HG02852 (cell line): ENCODE data around the gene SORCS1.

Experiments
- ATAC-seq: cut with Tn5 transposase; IDR thresholded peaks from one replicate; pipeline ENCODE4 v1.9.1; 2021; ENCODE audit warnings: mild to moderate bottlenecking, moderate library complexity; ENCODE audit not compliant: unreplicated experiment

The SORCS1 gene

DNA sequence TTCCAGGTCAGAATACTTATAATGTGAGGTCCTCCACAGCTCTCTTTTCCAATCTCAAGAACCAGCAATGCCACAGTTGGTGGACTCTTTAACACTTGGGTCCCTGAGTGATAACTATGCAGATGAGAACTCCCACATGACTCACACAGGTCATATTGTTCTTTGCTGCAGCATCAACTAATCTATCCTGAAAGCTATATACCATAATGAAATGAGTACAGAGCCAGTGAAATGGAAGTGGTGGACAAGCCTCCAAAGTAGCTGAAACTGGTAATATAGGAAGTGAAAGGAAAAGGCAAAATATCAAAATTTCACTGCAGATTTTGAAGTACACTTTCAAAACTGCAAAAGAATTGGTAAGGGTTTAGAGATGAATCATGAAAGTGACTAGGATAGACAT, 45.6 kb downstream of the SORCS1 start:
- peak; percentile 74 for ATAC-seq

DNA sequence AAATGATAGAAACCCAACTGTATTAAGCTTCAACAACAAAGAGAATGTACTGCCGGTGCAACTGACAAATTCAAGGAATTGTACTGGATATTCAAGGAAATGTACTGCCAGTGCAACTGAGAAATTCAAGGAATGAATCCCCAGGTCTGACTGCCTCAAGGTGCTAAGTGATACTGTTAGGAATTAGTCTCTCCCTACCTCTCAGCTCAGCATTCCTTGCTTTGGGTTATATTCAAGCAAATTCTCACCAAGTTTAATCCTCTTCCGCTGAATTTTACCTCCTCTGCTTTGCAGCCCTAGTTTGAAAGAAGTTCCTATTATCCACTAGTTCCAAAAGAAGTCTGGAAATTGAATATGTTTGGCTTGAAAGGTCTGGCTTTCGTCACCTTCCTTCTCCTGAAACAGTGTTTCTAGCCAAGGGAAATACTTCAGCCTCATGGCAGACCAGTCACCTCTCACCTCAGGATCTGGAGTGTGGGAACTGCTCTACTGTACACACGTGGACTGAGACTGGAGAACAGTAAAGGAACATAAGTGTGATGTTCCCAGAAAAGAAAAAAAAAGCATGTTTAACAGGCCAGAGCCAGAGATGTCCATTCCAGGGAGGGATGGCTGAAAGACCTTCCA, 60.4 kb downstream of the SORCS1 start:
- ATAC-seq = no peak

DNA sequence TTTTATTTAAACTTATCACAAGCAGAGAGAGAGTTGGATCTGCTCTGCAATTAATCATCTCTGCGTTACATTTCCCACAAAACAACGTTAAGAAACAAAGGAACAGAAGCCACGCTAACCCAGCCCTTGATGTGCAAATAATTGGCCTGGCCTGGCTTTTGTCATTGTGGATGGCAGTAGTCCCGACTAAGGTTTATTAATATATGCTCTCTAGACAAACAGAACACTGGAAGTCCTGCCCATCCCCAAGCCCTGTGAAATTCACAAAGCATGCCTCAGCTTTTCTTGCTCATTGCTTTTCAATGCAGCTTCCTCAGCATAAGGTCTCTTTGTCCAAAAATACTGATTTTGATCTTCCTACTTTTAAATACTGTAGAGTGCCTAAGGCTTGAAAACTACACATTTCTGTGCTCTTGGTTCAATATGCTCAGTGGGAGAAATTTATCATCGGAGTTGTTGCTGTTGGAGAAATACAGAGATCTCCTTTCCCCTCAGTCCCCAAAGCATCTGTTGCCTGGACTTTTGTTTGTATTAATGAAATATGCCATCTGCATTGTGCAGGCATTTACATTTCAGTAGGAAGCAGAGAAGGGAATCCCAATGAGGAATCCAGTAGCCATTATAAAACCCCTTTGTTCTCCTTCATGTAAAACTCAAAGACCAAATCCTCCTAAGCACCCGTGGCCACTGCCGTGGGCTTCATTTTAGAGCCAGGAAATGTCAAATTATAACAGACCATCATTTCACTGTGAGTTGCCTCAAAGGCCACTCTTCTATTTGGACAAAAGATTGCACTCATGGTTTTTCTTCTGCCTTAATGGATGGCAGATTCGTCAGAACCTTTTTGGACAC, 61.1 kb downstream of the SORCS1 start:
- ATAC-seq = no peak

DNA sequence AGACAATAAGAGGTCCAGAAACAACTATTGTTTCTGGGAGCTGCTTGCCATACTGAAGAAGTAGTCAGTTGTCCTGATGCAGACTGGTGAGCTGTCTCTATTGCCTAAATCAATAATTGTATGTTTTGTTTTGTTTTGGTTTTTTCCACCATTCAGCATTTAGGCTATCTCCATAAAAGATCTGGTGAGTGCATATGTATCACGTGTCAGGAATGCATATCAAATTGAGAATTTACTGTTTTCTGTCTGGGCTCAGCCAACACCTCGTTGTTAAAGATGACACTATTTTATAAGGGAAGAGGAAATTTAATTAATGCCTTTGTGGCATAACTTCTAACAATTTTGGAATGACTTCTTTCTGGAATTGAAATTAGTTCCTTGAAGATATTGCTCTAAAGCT, 66.2 kb downstream of the SORCS1 start:
- no peak for ATAC-seq

DNA sequence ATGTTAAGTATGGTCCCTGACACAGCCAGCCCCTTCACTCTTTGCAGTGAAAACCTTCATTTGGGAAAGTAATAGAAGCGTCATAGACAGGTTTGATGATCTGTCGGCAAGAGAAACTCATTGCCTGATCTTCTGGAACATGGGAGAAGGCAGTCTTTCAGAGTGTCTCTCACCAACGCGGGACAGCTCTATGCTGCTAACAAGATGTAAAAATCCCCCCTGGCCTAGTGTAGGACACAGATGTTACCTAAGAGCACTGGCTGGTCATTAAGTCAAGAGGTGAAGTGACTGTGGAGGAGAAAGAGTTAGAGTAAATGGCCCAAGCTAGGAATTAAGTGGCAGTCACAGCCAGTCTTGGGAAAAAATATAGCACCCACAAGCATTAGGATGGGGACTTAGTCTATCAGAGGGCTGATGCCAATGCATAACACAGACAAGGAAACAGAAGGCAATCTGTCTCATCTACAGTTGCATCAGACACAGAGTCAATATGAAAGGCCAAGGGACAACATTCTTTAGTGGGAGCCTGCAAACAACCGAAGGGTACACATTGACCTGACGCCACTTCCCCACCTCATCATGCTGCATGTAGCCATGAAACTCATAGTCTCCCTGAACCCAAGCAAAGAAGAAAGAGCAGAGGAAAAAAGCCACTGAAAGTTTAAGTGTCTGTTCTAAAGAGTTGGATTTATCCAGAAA, 69.5 kb downstream of the SORCS1 start:
- ATAC-seq = no peak

DNA sequence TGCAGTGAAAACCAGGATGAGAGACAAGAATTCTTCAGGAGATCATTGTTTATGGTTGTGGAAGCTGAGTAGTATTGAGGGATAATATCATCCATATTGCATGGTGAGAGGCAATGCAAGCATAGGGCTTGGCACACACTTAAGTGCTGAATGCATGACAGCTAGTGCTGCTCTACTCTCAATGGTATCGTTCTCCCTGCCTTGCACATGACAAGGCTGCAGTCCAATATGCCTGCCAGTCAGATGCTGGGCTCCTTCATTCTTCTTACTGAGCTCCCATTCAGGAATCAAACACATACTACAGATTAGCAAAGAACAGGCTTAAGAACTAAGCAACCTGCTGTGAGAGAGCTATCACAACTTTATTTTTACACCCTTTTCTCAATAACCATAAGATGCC, 72.2 kb downstream of the SORCS1 start:
- no peak for ATAC-seq

DNA sequence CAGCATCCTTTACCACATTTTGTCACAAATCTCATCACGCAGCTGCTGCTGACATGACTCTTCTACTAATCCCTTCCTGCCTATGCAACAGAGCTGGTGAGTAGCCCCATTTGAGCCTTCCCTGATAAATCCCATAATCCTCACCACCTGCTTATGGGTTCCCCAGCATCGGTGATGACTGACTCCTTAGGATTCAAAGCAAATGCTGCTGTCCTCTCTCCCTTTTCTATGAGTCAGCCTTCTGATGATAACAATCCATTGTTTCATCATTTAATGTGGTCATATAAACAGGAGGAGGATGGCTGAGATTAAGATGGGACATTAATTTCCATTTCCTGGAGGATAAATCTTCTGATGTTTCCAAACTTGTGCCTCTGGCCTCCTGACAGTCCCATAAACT, 73.4 kb downstream of the SORCS1 start:
- no peak for ATAC-seq

DNA sequence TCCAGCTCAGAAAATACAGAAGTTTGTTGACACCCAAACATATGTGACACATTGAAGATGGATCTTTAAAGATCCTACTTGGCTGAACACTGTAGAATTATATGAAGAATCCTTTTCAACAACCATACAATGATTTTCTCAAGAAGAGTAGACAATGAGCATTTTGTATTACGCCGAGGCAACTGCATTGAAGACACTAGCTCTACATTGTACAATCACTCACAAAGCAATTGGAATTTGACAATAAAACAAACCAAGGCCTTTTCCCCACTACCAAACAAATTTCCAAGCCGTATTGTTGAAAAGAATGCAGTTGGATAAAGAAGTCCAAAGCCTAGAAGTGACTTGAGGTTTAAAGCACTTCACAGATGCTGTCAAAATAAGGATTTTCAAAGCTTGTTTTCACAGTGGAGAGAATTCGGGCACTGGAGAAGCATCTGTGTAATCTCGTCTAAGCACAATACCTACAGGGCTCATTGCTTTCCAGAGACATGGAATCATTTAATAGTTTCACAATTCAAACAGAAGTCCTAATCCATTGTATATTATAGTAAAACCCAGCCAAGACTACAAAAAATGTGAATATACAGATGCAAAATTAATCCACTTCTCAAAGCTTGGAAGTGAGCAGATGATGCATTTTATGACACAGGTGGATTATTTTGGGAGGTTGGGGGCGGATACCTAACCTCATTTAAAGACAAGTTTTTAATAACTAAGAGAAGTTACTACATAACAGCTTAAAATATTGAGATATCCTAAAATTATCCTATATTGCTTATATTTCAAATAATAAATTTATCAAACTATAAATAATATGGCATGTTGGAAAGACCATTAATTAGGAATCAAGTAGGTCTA, 78.6 kb downstream of the SORCS1 start:
- ATAC-seq = no peak

DNA sequence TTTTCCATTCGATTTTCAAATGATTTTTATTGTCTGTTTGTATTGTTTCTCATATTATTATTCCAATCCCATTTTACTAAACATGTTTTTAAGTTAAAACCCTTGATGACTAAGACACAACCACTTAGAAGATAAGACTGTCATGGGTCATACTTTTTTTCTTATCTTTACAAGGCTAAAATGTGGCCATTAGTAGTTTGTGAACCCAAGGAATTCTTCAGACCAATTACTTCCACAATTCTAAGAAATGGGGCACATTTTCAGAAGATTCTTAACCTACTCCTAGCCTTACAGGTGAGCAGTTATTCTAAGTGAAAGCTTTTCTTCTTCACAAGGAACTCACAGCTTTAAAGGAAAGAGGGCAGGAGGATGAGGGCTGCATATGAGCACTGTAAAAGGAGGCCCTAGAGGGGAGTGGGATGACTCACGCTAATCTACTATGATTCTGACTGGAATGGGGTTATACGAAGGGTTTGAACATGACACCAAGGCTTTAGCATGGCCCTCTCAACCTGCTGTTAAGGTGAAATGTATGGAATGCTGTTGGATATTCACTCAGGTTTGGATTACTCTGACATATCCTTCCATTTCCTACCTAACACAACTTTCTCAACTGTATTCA, 81.0 kb downstream of the SORCS1 start:
- ATAC-seq = no peak

DNA sequence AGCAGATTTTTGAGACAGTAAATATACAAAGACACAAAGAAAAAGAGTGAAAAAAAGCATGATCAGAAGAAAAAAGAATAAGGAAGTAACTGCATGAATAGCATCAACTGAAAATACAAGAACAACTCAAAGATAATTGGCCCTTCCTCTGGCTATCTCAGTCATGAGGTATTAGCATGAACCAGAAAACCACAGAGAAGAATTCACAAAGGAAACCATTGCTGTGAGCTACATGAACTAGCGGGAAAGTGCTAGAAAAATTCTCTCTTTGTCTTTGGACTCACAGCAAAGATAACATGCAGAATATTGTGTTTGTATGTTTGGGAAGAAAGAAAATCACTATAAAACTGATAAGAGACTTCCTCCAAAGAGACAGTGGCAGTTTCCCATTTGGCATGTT, 82.9 kb downstream of the SORCS1 start:
- ATAC-seq = no peak

DNA sequence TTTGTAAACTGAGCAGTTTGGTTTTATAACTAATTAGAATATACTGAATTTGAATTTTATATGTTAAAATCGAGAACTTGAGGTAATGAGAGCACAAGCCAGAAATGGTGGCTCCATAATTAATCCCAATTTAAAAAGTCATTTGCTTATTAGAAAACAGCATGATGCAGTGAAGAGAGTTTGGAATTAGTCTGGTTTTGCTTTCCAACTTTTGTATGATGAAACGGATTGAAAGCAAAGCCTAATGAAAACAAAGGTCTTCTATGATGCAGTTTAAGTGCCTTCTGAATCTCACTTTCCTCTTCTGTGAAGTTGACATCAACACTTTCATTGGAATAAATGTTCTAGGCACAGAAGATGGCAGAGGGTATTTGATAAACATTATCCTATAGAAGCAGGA, 89.4 kb downstream of the SORCS1 start:
- no peak for ATAC-seq

DNA sequence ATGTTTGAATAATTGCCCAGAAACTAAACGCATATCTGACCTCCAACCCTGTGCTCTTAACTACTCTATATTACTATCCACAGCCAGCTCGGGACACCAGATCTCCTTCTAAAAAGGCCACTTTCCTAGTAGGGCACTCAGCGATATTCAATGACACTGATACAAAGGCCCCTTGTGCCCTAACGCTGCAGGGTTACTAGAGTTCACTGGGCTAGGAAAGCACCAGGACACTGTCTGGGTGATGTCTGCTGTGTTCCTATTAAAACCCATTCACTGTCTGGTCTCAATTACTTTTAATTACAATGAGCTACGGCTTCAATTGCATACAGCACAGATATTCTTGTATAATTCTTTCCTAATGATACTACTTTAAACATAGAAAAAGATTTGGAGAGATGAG, 91.7 kb downstream of the SORCS1 start:
- no peak for ATAC-seq

DNA sequence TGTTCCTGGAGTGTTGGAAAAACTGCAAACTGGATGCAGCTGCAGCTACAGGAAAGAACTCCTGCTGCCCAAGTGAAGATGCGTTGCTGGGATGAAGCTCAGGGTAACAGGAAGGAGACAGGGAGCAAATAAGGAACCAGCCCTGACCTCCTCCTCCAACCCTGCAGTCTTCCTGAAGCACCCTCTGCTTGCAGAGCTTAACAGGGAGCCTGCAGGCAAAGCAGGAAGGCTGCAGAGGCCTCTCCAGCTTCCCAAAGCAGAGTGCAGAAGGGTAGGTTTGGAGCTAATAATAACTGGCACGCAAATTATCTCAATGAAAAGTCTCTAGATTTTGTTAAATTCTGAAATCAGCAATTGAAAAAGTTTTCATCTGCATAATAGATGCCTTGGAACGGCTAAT, 92.5 kb downstream of the SORCS1 start:
- no peak for ATAC-seq

DNA sequence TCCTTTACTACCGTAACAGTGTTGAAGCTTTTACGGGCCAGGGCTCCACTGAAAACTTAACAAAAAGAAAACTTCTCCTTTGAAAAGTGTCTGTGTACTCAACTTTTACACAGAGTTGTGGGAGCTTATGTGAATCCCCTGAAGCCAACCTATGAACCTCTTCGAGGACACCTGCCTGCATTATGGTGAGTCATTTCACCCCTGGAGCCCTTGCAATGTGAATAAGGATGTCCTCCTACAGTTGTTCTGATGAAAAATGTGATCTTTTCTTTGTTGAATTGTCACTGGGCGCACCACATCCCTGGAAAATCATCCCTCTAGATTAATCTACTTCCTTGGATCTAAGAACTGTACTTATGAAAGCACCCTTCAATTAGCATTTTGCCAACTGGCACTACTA, 93.2 kb downstream of the SORCS1 start:
- no peak for ATAC-seq

DNA sequence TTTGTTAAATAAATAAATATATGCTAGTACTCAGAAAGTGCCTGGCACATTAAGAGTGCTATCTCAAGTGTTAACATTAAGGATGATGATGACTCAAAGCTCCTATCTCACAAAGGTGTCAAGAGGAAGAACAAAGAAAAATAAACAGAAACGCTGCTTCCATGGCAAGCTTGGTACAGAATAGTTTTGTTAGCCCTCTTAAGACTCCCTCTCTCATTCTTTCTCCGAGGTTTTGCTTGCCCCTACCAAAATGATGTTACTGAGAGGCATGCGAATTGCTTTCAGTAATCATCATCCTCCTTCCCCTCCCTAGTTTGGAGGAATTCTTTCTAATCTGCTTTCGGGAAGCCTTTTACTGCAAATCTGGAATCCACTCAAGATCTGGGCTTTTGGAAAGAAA, 96.7 kb downstream of the SORCS1 start:
- no peak for ATAC-seq

DNA sequence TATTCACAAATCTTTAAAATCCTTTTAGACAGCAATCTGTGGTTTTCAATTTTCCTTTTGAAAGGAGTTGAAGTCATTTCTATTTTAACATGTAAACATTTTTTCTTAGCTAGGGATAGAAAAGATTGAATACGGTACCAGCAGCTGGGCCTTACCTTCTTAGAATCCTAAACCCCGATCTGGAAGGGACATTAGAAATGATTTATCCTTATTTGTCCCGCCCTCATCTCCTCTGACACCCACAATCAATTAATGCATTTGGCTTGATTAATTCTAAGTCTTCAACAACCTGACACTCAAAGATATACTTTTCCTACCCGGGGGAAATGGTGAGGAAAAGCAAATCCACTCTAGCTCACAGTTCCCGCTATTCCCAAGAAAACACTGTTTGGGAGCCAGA, 100.4 kb downstream of the SORCS1 start:
- ATAC-seq = no peak

DNA sequence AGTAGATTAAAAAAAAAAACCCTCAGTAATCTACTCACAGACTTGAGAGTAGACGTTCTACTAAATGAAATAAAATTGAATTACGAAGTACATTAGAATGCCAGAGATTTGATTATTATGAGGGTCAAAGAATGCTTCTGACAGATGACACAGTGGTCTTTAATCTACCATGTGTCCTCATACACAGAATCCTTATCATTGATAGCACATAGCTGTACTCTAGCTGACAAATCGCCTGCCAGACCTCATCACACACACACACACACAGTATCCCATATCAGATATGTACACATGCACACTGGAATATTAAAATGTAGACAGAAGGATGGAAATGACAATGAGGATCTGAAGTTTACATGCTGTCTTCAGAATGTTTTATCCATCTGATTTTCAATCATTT, 104.6 kb downstream of the SORCS1 start:
- ATAC-seq = no peak

DNA sequence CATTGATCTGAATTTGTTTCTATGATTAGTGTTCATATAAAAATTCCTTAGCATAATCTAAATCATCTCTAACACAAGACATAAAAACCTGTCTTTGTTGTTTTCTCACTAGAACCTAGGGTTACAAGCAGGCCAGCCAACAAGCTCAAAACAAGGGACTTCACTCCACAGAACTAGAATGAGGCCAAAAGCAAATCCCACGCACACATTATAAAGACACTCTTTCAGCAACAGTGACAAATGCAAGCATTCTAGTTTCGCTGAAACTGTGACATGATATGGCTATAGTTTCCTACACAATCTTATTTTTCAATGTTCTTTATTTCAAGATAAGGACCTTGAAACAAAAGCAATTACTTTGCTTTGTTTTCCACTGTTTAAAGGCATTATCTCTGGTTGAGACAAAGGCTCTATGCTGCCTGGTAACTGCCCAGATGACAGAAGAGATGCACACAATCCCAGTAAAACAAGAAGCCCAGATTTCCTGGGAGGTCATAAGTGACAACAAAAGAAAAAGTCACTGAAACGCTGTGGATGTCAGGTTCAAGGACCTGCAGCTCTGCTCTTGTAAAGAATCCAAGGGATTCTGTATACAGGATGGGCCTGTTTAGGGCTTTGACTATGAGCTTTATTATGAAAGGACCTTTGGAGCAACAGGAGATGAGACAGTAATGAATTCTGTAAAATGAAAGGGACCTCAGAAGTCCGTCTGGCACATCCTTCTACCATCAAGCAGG, 105.3 kb downstream of the SORCS1 start:
- no peak for ATAC-seq

DNA sequence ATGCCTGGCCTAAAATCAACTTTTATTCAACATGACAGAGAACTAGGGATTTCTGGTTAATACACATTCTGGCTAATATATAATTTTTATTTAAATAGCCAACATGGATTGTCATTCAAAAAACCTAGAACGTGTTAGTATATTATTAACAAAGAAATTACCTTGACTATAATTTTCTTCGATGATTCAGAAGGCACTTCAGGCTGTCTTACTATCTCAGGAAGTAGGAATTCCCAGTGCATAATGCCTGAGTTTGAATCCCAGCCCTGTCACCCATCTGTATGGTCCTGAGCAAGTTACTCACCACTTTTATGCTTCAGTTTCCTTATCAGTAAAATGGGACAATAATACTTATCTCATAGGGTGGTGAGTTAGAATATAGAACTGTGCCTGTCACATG, 106.2 kb downstream of the SORCS1 start:
- no peak for ATAC-seq

DNA sequence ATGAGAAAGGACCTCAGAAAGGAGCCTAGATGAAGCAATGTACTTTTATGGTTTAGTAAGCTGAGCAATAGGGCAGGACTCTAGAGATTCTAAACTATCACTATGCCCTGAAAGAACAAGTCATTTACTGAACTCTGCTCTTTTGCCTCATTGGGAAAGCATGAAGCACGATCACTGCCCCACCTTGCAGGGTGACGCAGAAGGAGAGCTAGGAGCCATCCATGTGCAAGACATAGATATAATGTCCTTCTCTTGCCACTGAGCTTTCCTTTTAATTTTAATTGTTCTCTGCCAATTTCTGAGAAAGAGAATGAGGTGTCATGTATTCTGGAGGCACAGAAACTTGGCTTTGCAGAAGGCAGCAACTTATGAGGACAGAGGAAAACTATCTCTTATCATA, 108.3 kb downstream of the SORCS1 start:
- ATAC-seq = no peak
